ENCODE measurements around the gene MGST3. TPM values are rescaled to one million over a fixed set of nuclear protein-coding genes. Genes with fewer than 3 reads are reported as not detected.

The MGST3 gene
- total and polyA plus RNA-seq, 2 of the 4 experiments (the other 2 are of a cell fraction): 159 to 213 TPM

DNA sequence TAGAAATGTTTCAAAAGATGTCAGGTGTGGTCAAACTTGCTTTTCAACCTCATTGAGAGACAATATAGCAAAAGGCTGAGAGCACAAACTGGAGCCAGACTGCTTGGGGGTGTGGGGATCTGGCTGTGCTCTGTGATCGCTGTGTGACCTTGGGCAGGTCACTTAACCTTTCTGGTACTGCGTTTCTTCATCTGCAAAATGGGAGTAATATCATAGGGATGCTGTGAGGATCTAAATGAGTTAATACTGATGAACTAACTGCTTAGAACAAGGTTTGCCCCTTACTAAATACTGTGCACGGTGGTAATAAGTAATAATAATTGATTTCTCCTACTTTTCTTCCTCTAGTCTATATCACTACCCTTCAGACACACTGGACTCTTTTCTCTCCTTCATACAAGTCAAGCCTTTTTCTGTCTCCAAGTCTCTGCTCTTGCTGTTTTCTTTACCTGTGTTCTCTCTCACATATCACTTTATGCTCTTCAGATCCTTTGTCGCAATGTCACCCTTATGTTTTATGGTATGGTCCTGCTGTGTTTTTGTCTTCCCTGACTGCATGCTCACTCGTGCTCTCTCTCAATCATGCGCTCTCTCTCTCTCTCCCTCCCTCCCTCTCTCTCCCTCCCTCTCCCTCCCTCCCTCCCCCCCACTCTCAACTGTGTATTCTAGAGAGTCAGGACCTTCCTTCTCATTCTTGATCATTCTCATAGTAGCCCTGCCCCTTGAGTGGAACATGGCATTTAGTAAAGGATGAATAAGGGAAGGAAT is 3.3 kb downstream of the MGST3 start (continued):
- TF ChIP-seq MAFK (IDR thresholded peaks at IDR 0.05; ENCODE audit: low read depth, low read length): no peak

DNA sequence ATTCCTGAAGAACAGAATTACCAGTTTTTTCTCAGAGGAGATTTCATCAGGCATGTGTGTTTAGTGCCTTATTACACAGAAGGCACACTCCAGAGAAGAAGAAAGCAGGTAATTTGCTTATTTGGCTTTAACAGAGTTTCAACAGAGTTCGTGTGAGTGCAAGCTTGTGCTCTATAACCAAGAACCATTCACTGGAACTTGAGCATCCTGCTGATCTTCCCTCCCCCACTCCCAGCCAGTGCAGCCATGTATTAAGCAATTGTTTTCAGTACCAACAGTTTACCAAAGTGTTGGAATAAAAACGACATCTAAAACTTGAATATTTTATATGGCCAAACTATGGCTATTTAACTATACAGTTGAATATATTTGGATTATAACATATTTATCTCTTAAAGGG is 4.3 kb downstream of the MGST3 start:
- Histone ChIP-seq H2AFZ (replicated peaks; ENCODE audit: low read length, poor library complexity) (no peak overlapping the region), H3K27me3 (ENCODE audit: control insufficient read depth, insufficient read depth, low read length) (no peaks in the 10 kb centered on the region), H3K36me3 (ENCODE audit: control insufficient read depth, insufficient read depth, low read length) (peaks cover 8% of the 10 kb centered on the region), H2BK15ac (ENCODE audit: low read depth, low read length) (no peak overlapping the region), H3K9ac (ENCODE audit: low read depth, low read length) (no peak overlapping the region), H3K4me1 (ENCODE audit: control insufficient read depth, insufficient read depth, low read length) (peaks cover 10% of the 10 kb centered on the region), H3K4me3 (ENCODE audit: insufficient read depth, low read depth, low read length) (no peak overlapping the region), H4K91ac (ENCODE audit: insufficient read depth, low read depth, low read length) (no peak overlapping the region), H3K14ac (replicated peaks; ENCODE audit: low read depth, low read length) (no peak overlapping the region), H3K27ac (ENCODE audit: insufficient read depth, low read length) (no peak overlapping the region), H3K18ac (ENCODE audit: low read depth, low read length) (no peak overlapping the region), H2BK120ac (ENCODE audit: low read depth, low read length) (no peak overlapping the region), H3K4me2 (ENCODE audit: low read depth, low read length) (no peak overlapping the region), H4K5ac (ENCODE audit: low read depth, low read length) (no peak overlapping the region), H2AK9ac (replicated peaks; ENCODE audit: low read depth, low read length, poor library complexity) (no peak overlapping the region), H2BK5ac (ENCODE audit: low read depth, low read length, poor library complexity, severe bottlenecking) (no peak overlapping the region), H4K8ac (ENCODE audit: low read depth in 2 of 2, low read length in 2 of 2) (no peak overlapping the region), H4K20me1 (ENCODE audit: insufficient read depth, low read length) (peaks cover 56% of the 10 kb centered on the region), H3K56ac (ENCODE audit: extremely low read depth, insufficient read depth, low read length) (no peak overlapping the region), H3K9me1 (ENCODE audit: insufficient read depth, low read length) (peaks cover 10% of the 10 kb centered on the region; the same call in 1 of the 2 replicates), H2BK20ac (ENCODE audit: low read depth, low read length) (no peak overlapping the region), H3K23ac (ENCODE audit: low read depth, low read length) (no peak overlapping the region), H3K4ac (ENCODE audit: low read depth, low read length) (no peak overlapping the region), H3K9me3 (ENCODE audit: control insufficient read depth, insufficient read depth, low read length) (no peaks in the 10 kb centered on the region), H3K79me1 (ENCODE audit: low read depth in 1 of 2, low read length in 2 of 2) (peaks cover 24 to 82% of the 10 kb centered on the region in 2 experiments), H2AK5ac (ENCODE audit: low read depth, low read length) (no peak overlapping the region)
- WGBS, 2 experiments (ENCODE audit: extremely low coverage in 2 of 2, insufficient read length in 1 of 2): no CpG with 5 or more reads among the region's 2 CpGs
- intact Hi-C loops (cut with micrococcal nuclease) (loop anchor here (10.0 kb wide), 1 partner anchor 189 kb away; the partner anchor contains the start of gene UCK2), dilution Hi-C loops (cut with HindIII; ENCODE audit: low sequenced_read_pairs, unreplicated experiment) (no loop called here), in situ Hi-C loops (cut with MboI; ENCODE audit: low sequenced_read_pairs) (no loop called here)
- ATAC-seq (ENCODE audit: low read depth) (no peak), DNase-seq (peak; percentile 8)
- BruUV-seq (replicated peaks): no TSS peak
- POLR2A ChIA-PET (ENCODE audit: unreplicated experiment): no interaction called here
- TF ChIP-seq CEBPB (IDR thresholded peaks at IDR 0.05; ENCODE audit: low read depth, low read length): no peak
- TF ChIP-seq CHD1 (IDR thresholded peaks at IDR 0.05; ENCODE audit: low read depth, low read length): no peak
- TF ChIP-seq RCOR1 (IDR thresholded peaks at IDR 0.05; ENCODE audit: insufficient replicate concordance, low read length): no peak
- no peak for TF ChIP-seq SMC3 (IDR thresholded peaks at IDR 0.05; ENCODE audit: low read depth, low read length)
- no peak for TF ChIP-seq RFX5 (IDR thresholded peaks at IDR 0.05; ENCODE audit: low read depth, low read length)
- no peak for TF ChIP-seq POLR2A (IDR thresholded peaks at IDR 0.05; ENCODE audit: low read depth, low read length)
- no peak for TF ChIP-seq MAZ (IDR thresholded peaks at IDR 0.05; ENCODE audit: borderline replicate concordance, low read depth, low read length)
- CTCF ChIA-PET: no interaction called here
